SK-MEL-5 (cell line): ENCODE data around the gene TRABD. TPM values are rescaled to one million over a fixed set of nuclear protein-coding genes. Genes with fewer than 3 reads are reported as not detected.
A peak's percentile ranks its signal among the peaks of the same experiment; 100 is the strongest.
"Not testable (repeated sequence)": the region's sequence is repeated elsewhere in the genome, so short reads cannot be mapped to it uniquely, and the experiment has no call there.

Source experiments
- DNase-seq: peaks from one replicate; pipeline ENCODE4 v3.0.0-alpha.2; 2016; ENCODE audit warnings: low read depth, low spot score
- in situ Hi-C: cut with HindIII; loops from 2 replicates; pipeline ENCODE4 v1.10.0; 2016; ENCODE audit warnings: low sequenced_read_pairs, high pct_unique_total_duplicates, low pct_unique_long_range_greater_than_20kb
- total RNA-seq: library from RNA; depleted of rRNA; stranded (reverse); fragments of >200 nt; shearing (Covaris generic); gene quantifications from 2 replicates; pipeline ENCODE4 v1.2.3, GENCODE V29; 2014

Gene TRABD
- total RNA-seq, 1 experiment from 2014 or later, result 29.6 TPM

DNA sequence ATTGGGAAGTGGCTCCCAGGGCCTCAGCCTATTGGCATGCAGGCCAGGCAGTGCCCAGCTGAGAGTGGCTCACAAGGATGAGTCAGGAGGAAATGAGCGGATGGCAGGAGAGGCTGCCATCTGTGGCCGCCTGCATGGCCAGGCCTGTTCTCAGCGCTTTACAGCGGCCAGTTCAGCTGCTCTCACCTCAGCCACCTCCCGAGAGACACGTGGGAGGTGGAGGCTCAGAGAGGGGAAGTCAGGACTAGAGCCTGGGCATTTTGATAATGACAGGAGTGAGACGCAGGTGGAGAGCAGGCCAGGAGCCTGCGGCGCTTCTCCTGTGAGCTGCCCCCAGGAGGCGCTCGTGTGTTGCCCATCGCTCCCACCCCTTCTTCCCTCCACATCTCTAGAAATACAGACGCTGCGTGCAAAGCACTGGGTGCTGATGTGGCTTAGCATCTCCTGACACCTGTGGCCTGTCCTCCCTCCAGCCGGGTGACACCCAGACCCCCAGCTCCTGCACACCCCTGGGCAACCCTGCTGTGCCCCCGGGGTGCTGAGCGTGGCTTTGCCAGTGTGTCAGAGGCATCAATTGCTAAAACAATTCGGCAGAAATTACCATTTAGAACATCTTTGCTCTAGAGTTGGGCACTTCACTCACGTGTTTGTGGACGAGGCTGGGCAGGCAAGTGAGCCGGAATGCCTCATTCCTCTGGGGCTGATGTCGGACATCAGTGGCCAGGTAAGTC lies 36.6 kb upstream of the TRABD start:
- in situ Hi-C loops, result no loop called here
- peak; percentile 75 for DNase-seq

GRCh38 chr22:50150161-50151129 lies 35.3 kb upstream of the TRABD start:
- in situ Hi-C loops, result no loop called here

DNA sequence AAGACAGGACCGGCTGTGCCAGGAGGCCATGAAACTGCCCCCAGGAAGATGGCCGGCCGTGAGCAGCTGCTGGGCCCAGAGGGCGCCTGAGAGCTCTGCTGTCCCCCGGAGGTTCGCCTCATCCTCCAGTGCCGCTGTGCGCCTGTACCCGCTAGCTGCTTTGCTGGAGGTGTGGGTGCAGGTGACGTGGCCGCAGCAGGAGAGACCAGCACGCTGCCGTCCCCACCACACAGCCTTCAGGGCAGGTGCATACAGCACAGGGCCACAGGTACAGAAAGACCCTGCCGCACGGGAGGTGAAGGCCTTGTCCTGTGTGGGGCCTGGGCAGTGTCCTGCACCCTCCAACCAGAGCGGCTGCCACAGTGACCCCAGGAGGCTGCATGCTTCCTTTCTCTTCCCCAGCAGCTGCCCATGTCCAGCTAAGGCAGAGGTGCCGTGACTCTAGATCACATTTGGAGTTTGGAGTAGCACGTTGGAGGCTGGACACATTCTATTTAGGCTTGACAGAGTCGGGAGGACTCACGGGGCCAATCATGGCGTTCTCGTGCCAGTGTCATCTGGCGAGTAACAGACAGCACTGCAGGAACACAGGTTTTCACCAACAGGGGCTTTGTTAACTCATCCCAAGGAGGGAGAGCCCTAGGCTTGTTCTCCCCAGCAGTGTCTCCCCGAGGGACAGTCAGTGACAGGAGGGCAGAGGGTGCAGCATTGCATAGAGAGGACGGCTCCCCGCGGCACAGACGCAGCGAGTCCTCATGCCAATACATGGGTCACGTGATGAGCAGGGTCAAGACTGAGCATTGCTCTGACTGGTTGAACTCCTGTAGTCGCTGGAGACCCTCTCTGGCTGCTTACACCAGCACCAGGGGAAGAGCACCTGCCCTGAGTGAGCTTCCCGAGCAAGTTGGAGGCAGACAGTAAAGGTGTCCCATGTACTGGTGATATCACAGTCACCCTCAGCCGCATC lies 33.9 kb upstream of the TRABD start:
- DNase-seq, result no peak
- in situ Hi-C loops, result no loop called here

More at GRCh38 chr22:50150161-50151129, 35.3 kb upstream of the TRABD start:
- no peak for DNase-seq

DNA sequence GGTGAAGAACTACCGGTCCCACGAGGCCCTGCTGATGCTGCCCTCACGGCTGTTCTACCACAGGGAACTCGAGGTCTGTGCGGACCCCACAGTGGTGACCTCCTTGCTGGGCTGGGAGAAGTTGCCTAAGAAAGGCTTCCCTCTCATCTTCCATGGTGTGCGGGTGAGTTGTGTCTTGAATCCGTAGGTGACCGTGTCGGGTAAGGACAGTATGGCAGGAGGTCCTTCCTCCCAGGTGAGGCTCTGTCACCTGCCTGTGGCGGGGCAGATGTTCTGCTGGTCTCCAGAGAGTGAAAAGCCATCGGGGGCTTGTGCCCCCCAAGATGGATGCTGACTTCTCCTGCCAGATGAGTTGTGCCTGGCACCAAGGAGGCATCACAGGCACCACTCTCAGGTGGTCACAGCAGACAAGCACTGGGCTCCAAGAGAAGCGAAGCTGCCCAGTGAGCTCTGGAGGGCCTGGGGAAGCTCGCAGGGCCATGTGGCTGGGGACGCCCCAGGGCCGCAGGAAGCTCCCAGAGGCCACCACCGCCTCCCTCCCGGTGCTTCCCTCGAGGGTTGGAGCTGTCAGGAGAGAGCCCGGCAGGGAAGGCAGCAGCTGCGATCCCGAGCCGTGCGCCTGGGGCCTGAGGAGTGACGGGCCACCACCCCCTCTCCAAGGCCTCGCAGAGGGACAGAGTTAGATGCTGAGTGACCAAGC lies 32.5 kb upstream of the TRABD start:
- in situ Hi-C loops, result no loop called here

GRCh38 chr22:50153756-50154140 lies 32.0 kb upstream of the TRABD start:
- DNase-seq, result no peak
- in situ Hi-C loops, result no loop called here

More for the DNA sequence above, 32.5 kb upstream of the TRABD start:
- DNase-seq, result no peak

- in situ Hi-C loops, result no loop called here
- no peak for DNase-seq
Observed at GRCh38 chr22:50157709-50158375, 27.9 kb upstream of the TRABD start.

- in situ Hi-C loops, result no loop called here
- DNase-seq, result no peak
Observed at GRCh38 chr22:50160947-50161346, 24.8 kb upstream of the TRABD start.

DNA sequence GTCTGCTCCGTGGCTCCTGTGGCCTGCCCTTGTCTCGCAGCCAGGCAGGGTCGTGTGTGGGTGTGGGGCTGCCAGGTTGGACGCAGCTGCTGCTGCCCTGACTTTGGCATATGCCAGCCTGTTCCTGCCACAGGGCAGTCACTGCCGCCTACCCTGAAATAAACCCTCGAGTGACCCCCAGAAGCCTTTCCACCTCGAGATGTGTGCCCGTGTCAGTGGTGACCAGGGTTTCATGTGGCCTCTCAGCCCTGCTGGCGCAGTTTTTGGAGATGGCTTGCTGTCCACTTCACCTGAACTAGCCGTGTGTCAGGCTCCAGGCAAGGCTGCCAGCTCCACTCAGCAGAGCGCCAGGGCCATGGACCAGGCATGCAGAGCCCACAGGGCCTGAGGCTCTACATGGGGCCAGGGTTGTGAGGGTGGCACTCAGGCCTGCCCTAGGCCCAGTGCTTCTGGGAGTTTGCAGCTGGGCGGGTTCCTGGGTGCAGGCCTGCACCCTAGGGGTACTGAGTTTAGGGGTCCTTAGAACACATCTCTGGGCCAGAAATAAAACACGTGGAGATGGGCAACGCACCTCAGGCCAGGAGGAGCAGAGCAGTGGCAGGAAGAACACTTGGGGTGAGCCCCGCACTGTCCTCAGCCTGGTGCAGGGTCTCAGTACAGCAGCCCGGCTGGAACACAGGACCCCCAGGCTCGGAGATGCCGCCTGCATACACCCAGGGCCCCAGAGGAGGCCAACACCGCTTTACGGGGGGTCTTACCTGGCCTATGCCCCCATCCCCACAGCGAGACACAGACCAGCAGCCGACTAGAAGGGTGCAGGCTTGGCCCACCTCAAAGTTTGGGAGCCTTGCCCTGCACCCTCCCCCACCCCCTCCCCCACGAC lies 24.0 kb upstream of the TRABD start:
- in situ Hi-C loops, result no loop called here
- DNase-seq, result no peak

DNA sequence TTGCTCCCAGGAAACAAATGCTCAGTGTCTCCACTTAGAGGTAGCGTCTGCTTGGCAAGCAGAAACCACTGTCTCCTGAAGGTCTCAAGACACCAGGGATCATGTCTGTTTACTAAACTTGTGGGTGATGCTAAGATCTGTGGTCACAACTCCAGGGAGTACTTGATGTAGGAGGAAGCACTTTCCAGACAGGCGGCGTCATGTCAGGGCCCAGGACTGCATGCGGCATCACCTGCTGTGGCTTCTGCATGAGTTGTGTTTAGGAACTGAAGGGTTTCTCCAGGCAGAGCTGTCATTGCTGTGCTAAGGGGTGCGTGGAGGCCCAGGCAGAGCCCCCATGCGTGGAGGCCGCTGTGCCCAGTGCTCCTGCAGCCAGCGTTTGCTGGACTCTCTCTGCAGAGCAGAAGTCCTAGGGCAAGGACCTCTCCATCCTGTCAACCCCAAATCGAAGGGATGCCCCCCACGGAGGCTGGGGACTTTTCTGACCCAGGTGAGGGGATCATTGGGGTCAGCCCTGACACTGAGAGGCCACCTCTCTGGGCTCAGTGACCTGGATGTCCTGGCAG lies 23.2 kb upstream of the TRABD start:
- in situ Hi-C loops, result no loop called here
- DNase-seq, result peak; percentile 18

DNA sequence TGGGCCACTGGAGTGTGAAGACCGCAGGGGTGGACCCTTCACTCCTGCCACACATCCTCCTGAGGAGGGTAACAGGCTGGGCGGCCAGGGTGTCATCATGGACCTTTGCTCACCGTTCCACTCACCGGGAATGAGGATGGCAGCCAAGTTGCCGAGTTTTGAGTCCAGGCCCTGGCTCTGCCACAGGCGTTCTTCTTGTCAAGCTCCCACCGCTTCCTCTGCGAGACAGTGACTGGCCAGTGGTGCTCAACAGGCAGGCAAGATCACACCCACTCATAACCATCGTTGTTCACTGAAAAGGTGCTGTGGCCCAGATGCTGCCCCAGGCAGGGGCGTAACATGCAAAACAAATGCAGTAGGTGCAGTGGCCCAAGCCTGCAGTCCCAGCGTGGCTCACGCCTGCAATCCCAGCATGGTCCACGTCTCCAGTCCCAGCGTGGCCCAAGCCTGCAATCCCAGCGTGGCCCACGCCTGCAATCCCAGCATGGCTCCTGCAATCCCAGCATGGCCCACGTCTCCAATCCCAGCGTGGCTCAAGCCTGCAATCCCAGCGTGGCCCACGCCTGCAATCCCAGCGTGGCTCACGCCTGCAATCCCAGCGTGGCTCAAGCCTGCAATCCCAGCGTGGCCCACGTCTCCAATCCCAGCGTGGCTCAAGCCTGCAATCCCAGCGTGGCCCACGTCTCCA lies 20.1 kb upstream of the TRABD start:
- in situ Hi-C loops, result no loop called here

GRCh38 chr22:50167689-50168489 lies 17.8 kb upstream of the TRABD start:
- in situ Hi-C loops, result no loop called here
- DNase-seq, result no peak

More for the DNA sequence above, 20.1 kb upstream of the TRABD start:
- DNase-seq, result no peak

- in situ Hi-C loops, DNase-seq: not testable (repeated sequence)
Observed at GRCh38 chr22:50168490-50169180, 17.1 kb upstream of the TRABD start.

DNA sequence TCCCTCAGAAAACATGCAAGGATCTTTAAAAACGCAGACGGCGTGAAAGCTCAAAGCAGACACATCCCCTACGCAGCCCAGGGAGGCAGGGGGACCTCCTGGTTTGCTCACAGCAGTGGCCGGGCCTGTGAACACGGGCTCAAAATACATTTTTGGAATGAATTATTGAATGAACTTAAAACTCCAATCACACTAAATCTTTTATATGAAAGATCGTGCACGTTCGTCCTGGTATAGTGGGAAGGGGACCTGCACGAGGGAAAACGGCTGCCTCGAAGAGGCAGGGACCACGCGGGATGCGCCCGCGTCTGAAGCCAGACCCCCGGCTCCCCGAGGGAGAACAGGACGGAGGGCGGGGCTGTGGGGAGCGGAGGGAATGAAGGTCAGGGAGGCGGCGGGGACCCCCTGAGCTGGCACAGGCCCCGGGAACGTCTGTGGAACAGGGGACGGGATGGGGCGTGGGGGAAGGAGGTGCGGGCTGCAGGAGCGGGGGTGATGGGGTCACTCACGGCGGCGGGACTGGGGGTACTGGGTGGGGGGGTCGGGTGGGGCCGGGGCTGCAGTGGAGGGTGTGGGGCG lies 16.4 kb upstream of the TRABD start:
- in situ Hi-C loops, result no loop called here
- no peak for DNase-seq
